NB4 (cell line): Measurements from ENCODE around the gene FBXO47.

ENCODE experiments used
- DNase-seq: peaks from one replicate; pipeline ENCODE4 v3.0.0; 2010; ENCODE audit warnings: low read depth
- H3K4me3 ChIP-seq: one replicate; pipeline ENCODE4 v1.5.1; 2011; ENCODE audit warnings: mild to moderate bottlenecking, low read depth, low read length, moderate library complexity
- CTCF ChIP-seq: IDR thresholded peaks from one replicate; pipeline ENCODE4 v1.5.1; 2012; ENCODE audit warnings: low read depth, low read length
- MAX ChIP-seq: IDR thresholded peaks from 2 replicates; pipeline ENCODE4 v1.6.1; 2011; ENCODE audit warnings: low read depth, low read length
- MYC ChIP-seq: IDR thresholded peaks from 2 replicates; pipeline ENCODE4 v1.6.1; 2011; ENCODE audit warnings: low read depth, low read length
- POLR2A ChIP-seq: IDR thresholded peaks from 2 replicates; pipeline ENCODE4 v1.6.1; 2011; ENCODE audit warnings: mild to moderate bottlenecking; ENCODE audit not compliant: insufficient read length; ENCODE audit errors: extremely low read depth

Gene FBXO47

GRCh38 chr17:38886643-38887010, 80.6 kb downstream of the FBXO47 start:
- TF ChIP-seq POLR2A (no peak), CTCF (no peak), MAX (no peak), MYC (no peak)
- no peak for DNase-seq
- H3K4me3 ChIP-seq = no peak overlapping the region
